ENCODE measurements around the gene CEP104. TPM values are rescaled to one million over a fixed set of nuclear protein-coding genes. Genes with fewer than 3 reads are reported as not detected.

The CEP104 gene
- total RNA-seq, 1 experiment from 2014 or later: 4.9 TPM

DNA sequence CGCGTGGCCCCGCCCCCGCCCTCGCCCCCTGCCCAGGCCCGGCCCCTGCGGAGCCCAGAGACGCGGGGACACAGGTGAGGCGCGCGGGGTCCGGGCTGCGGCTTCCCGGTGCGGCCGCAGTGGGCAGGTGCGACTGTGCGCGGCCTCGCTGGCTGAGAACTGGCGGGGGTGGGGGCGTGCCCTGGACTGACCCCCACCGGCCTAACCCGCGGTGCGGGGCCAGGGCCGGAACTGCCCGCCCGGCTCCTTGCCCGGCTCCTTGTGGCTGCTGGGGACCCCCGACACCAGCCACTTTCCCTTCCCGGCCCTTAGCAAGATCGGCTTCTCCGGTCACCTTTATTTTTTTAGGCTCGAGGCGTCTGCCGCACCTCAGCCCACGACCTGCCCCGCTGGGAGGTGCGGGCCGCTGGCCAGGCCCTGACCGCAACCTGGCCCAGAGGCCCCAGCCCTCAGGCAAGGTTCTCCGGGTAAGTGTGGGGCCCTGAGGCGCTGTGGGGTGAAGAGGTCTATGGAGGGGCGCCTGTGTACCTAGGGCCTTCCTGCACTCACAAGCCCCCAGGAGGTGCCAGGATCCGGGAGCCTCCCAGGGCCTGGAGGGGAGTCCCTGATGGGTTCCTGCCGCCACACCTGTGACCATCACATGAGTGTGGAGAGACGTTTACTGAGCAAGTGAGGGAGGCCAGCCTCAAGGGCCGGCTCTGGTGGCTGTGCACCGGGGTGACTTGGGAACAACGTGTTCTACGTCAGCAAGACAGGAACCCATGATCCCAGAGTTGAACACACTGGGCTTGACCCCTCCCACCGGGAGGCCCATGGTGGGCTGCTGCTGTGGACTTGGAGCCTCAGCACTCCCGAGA is 84.1 kb downstream of the CEP104 start, which contains the start of gene SMIM1:
Gene SMIM1, plus strand, starts transcription at position 35 of the 857 bp plus-strand sequence. CDS start 2,625 bp downstream, outside the sequence.
- H3K36me3 ChIP-seq: no peaks in the 10 kb centered on the region
- no peak for DNase-seq
- H3K4me3 ChIP-seq: peak within 1 kb of the TSS; percentile 49
- no peaks in the 10 kb centered on the region for H3K9me3 ChIP-seq
- H3K27me3 ChIP-seq: no peaks in the 10 kb centered on the region

DNA sequence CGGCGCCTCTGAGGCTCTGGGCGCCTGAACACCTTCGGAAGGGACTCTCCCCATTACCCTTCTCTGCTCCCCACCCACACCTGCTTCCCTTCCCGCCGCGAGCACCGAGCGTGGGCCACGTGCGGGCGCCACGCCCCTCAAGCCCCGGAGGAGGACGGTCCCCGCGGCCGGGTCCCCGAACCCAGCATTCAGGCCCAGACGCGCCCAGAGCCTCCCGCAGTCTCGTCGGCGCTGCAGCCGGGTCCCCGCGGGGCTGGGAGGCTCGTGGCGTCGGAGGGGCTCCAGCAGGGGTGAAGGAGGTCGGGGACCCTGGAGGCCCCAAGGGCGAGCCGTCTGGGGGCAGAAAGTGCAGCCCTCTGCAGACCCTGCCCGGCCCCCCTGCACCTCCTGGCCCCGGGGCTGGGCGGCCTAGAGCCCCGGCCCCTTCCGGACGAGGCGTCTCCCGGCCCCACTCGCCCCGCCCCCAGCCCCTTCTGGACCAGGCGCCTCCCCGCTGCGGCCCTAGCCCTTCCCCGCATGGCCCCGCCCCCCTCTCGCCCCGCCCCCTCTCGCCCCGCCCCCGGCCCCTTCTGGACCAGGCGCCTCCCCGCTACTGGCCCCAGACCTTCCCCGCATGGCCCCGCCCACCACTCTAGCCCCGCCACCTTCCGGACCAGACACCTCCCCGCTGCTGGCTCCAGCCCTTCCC is 84.8 kb downstream of the CEP104 start:
- H3K36me3 ChIP-seq: no peaks in the 10 kb centered on the region
- H3K27me3 ChIP-seq: no peaks in the 10 kb centered on the region
- H3K4me3 ChIP-seq: peak overlapping the region; percentile 49
- peak; percentile 77 for DNase-seq
- H3K9me3 ChIP-seq: no peaks in the 10 kb centered on the region

DNA sequence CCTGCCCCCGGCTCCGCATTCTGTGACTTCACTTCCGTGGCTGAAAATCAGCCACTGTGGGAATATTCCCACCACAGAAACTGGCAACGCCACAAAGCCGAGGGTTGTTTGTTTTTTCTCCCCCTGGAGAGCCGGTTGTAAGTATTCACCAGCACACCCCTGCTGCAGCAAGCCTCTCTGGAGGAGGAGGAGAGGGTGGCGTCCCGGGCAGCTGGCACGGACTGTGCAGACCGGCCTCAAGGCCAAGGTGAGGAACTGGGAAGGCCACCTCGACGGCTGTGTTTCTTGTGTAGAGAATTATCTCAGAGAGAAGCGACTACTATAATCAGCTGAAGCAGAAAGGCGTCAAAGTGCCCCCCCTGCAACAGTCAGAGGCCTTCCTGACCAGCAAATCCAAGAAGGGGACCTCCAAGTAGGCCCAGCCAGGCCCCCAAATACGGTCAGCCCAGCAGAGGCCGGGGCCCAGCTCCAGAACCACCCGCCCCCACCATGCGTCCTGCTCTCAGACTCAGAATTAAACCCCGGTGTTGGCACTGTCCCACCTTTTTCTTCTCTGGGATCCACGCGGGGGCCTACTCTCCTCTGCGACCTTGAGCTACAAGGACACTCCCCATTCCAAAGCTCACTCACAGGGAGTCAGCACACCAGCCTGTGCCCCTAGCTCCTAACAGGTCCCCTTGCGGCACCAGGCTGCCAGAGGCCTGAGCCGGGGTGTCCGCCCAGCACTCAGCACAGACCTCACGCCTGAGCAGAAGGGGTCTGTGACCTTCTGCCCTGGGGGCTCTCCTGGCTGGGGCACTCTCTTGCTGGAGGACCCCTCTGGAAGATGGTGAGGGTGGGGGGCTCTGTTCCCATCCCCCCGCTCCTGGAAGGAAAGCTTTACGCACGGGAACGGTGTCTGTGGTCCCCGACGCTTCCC is 85.6 kb downstream of the CEP104 start:
- DNase-seq: no peak
- Histone ChIP-seq H3K27me3 (no peaks in the 10 kb centered on the region), H3K4me3 (peak overlapping the region; percentile 49), H3K36me3 (no peaks in the 10 kb centered on the region), H3K9me3 (no peaks in the 10 kb centered on the region)

DNA sequence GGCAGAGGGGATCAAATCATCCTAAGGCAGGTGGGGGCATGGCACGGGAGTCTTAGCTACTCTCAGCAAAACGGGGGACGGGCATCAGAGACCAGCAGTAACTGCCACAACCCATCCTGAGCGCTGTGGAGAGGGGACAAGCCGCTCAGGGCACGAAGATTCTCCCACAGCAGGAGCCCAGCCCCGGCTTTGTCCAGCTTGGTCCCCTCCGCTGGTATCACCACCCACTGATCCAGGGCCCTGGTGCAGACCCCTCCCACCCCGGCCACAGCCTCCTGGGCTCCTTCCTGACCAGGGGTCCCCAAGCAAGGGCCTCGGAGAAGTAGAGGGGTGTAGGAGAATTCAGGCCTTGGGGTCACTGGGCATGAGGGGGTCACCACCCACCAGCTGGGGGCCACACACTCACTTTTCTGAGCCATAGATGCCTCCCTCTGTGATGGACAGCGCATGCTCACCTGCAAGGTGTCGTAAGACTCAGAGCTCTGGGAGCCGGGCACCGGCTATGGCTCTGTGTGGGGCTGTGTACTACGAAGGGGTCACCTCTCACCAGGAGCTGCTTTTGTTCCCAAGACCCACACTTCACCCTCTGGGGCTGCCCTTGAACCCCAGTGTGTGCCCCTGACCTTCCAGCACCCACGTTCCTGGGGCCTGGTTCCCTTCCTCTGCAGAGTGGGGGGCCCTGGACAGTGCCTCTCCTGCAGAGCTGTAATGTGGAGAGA is 86.8 kb downstream of the CEP104 start:
- H3K36me3 ChIP-seq: no peaks in the 10 kb centered on the region
- H3K9me3 ChIP-seq: no peaks in the 10 kb centered on the region
- no peaks in the 10 kb centered on the region for H3K27me3 ChIP-seq
- no peak overlapping the region for H3K4me3 ChIP-seq
- DNase-seq: no peak

DNA sequence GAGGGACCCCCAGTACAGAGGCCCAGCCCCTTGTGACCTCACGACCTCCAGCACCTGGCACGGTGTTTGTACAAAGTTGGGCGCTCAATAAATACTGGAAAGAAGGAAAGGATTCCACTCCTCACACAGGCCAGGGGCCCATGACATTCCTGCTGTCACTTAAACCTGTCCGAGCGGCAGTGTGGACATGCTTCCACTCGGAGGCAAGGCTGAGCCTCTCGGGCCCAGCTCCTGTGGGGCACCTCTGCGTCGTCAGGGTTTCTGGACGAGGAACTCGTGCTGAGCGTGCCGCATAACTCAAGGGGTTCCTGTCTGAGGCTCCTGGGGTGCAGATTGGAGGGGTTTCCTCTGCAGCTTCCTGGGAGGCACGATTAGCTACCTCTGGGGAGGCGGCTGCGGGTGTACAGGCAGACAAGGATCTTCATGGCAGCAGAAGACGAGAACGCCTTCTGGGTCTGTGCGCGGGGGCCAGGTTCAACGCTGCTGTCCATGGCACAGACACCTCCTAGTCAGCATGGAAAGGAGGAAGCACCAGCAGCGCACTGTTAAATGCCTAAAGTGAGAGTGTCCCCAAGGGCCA is 88.1 kb downstream of the CEP104 start:
- Histone ChIP-seq H3K9me3 (no peaks in the 10 kb centered on the region), H3K4me3 (no peak overlapping the region), H3K27me3 (no peaks in the 10 kb centered on the region), H3K36me3 (no peaks in the 10 kb centered on the region)
- DNase-seq: no peak

DNA sequence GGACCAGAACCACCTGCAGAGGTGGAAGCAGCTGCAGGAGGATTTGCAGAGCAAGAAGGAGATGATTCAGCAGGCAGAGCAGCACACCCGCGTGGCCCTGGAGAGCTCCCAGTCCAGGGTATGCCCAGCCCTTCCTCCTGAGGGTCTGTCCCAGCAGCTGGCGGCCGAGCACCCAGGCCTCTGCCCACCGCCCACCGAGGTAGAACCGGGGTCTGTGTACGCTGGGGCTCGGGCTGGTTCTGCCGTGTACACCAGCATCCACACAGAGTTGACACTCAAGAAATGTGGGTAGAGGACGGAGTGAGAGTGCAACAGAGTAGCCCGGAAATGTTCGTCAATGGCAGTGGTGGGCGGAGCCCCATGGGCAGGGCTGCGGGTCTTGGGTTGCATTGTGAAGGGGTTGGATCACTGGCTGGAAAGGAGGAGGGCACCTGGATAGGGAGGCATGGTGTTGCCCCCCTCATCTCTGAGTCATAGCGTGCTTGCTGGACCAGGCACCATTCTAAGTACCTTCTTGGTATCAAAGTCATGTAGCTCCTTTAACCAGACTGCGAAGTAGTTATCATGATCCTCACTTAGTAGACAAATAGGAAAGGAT is 89.6 kb downstream of the CEP104 start:
- Histone ChIP-seq H3K4me3 (no peak overlapping the region), H3K9me3 (no peaks in the 10 kb centered on the region), H3K27me3 (no peaks in the 10 kb centered on the region), H3K36me3 (no peaks in the 10 kb centered on the region)
- DNase-seq: no peak

DNA sequence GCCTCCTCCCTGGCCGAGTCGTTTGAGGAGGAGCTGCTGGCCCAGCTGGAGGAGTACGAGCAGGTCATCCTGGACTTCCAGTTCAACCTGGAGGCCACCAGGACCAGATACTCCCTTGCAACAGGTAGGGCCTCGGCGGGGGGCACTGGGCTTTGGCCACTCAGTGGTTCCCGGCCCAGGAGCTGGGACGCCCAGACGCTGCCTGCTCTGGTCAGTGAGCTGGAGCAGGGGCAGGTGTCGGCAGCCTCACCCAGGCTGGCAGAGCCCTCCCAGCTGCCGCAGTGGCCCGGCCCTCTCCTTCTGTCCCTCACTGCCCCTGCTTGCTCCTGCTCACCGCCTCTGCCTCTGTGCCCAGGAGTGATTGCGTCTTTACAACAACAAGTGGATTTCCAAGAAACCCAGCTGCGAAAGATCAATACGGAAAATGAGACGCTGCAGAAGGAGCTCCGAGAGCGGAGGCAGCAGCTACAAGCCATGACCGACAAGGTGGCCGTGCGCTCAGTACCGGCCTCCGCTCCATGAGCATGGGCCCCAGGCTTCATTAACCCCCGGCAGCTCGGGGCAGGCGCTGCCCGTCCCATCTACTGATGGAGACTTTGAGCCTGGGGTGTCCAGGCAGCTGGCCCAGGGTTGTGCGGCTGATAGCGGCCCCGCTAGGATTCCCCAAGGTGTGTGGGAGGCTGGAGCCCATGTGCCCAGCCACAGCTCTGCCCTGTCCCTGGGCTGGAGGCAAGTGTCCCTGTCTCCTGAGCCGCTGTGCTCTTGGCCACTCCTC is 93.5 kb downstream of the CEP104 start:
- Histone ChIP-seq H3K36me3 (no peaks in the 10 kb centered on the region), H3K4me3 (no peak overlapping the region)
- DNase-seq: no peak

DNA sequence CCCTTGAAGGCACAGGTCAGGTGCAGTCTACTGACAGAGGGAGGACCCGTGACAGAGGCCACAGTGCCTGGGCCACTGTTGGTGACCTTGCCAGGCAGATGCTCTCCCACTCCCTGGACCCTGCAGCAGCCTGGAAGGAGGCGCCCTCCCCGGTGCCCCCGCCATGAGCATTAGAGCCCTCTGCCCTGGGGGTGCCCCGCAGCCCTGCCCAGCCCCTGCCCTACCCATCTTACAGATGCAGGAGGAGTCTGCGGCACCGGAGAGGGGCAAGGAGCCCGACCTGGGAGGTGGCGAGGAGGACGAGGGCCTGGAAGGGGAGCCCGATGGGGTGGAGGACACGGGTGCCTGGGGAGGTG is 94.2 kb downstream of the CEP104 start:
- Histone ChIP-seq H3K36me3 (no peaks in the 10 kb centered on the region), H3K27me3 (no peaks in the 10 kb centered on the region; the same call in 1 of the 2 replicates), H3K9me3 (peaks cover 4% of the 10 kb centered on the region; the same call in 1 of the 2 replicates), H3K4me3 (no peak overlapping the region)
- DNase-seq: no peak

More for the DNA sequence above, 93.5 kb downstream of the CEP104 start:
- Histone ChIP-seq H3K27me3 (no peaks in the 10 kb centered on the region; the same call in 1 of the 2 replicates), H3K9me3 (peaks cover 4% of the 10 kb centered on the region; the same call in 1 of the 2 replicates)

DNA sequence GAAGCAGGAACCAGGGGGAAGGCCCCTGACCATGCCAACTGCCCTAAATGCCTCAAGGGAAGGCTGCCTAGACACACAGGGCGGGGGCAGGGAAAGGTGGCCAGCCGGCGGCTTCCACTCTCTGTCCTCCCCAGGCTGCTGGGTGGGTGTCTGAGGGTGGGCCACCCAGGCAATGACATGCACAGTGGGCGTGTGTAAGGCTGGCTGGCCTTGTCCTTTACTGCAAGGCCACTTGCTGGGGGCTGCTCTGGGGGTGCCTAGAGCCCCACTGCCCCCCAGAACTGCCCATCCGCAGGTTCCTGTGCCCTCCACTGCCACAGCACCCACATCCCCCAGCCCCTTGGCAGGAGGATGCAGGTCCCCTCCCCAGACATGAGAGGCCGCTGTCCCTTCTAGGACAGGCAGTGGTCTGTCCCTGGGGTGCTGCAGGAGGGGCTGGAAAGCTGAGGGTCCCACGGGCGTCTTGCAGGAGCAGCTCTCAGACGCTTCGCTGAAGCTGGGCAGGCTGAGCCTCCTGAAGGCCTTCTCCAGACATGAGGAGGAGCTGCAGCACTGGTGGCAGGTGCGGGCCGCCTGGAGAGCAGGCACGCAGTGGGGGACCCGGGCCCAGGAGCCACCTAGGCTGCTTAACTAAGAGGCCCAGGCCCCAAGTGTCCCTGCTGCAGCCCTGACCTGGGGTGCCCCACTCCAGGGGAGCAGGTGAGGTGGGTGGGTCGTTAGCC is 94.7 kb downstream of the CEP104 start:
- Histone ChIP-seq H3K9me3 (peaks cover 4% of the 10 kb centered on the region; the same call in 1 of the 2 replicates), H3K27me3 (no peaks in the 10 kb centered on the region; the same call in 1 of the 2 replicates)
- no peak for DNase-seq

More for the DNA sequence above, 94.7 kb downstream of the CEP104 start:
- H3K4me3 ChIP-seq: no peak overlapping the region
- H3K36me3 ChIP-seq: no peaks in the 10 kb centered on the region

Other genes starting within 250 kb of the CEP104 start
- 121 and 198 TPM in 2 replicates for gene MEGF6, start 245.7 kb downstream of the CEP104 start, total RNA-seq (2014; rRNA removed; shearing (Covaris generic); ENCODE audit: low replicate concordance)
- 32.4 and 34.5 TPM in 2 replicates for gene TPRG1L, start 232.2 kb downstream of the CEP104 start, total RNA-seq (2014; rRNA removed; shearing (Covaris generic); ENCODE audit: low replicate concordance)
- 37.6 and 52.7 TPM in 2 replicates for gene WRAP73, start 207.1 kb downstream of the CEP104 start, total RNA-seq (2014; rRNA removed; shearing (Covaris generic); ENCODE audit: low replicate concordance)
- gene TP73, start 204.7 kb downstream of the CEP104 start, total RNA-seq (2014; rRNA removed; shearing (Covaris generic); ENCODE audit: low replicate concordance): 3.1 and 8.3 TPM in 2 replicates
- not detected in 2 replicates for gene CCDC27, start 104.8 kb downstream of the CEP104 start, total RNA-seq (2014; rRNA removed; shearing (Covaris generic); ENCODE audit: low replicate concordance)
- gene SMIM1, start 84.5 kb downstream of the CEP104 start, total RNA-seq (2014; rRNA removed; shearing (Covaris generic); ENCODE audit: low replicate concordance): not detected in 2 replicates
- 52.4 and 71.1 TPM in 2 replicates for gene LRRC47, start 60.7 kb downstream of the CEP104 start, total RNA-seq (2014; rRNA removed; shearing (Covaris generic); ENCODE audit: low replicate concordance)
- gene DFFB, start 265 bp upstream of the CEP104 start, total RNA-seq (2014; rRNA removed; shearing (Covaris generic); ENCODE audit: low replicate concordance): 12.7 and 19.1 TPM in 2 replicates
- 49.3 and 61.2 TPM in 2 replicates for gene C1orf174, start 43.1 kb upstream of the CEP104 start, total RNA-seq (2014; rRNA removed; shearing (Covaris generic); ENCODE audit: low replicate concordance)

Data from MG63 (cell line).